Spleen (tissue), 11 donors: Measurements from ENCODE around the gene ZNF480. TPM values are rescaled to one million over a fixed set of nuclear protein-coding genes. Genes with fewer than 3 reads are reported as not detected.
A peak's percentile ranks its signal among the peaks of the same experiment; 100 is the strongest.
"Not testable (repeated sequence)": the region's sequence is repeated elsewhere in the genome, so short reads cannot be mapped to it uniquely, and the experiment has no call there.

Source experiments
- DNase-seq: peaks from one replicate; pipeline ENCODE4 v3.0.0-alpha.2; 2020
- H3K27ac ChIP-seq, 8 donors: fragments of 200-600 bp; sonication (generic) in 7 of 8; 1 replicate in 4 of 8; 2 replicates in 4 of 8; pipeline versions ENCODE4 v1.5.0 to v1.8.0; 2016 to 2021; ENCODE audit warnings: inconsistent platforms in 4 of 8, mild to moderate bottlenecking in 4 of 8, moderate library complexity in 1 of 8
- H3K27me3 ChIP-seq, 7 donors: fragments of 200-600 bp; sonication (generic) in 6 of 7; replicated peaks in 1 of 7; 1 replicate in 4 of 7; 2 replicates in 3 of 7; pipeline versions ENCODE4 v1.5.0 to v1.8.0; 2016 to 2021; ENCODE audit warnings: inconsistent platforms in 3 of 7, mild to moderate bottlenecking in 1 of 7
- H3K36me3 ChIP-seq, 6 donors: fragments of 200-600 bp; sonication (generic) in 5 of 6; 1 replicate in 4 of 6; 2 replicates in 2 of 6; pipeline versions ENCODE4 v1.5.0 to v1.8.0; 2016 to 2021; ENCODE audit warnings: inconsistent platforms in 2 of 6
- H3K4me1 ChIP-seq, 6 donors: fragments of 200-600 bp; sonication (generic) in 5 of 6; 1 replicate in 3 of 6; 2 replicates in 3 of 6; pipeline versions ENCODE4 v1.5.0 to v1.8.0; 2016 to 2021; ENCODE audit warnings: inconsistent platforms in 3 of 6
- H3K4me3 ChIP-seq, 8 donors: fragments of 200-600 bp; sonication (generic) in 7 of 8; 1 replicate in 4 of 8; 2 replicates in 4 of 8; pipeline versions ENCODE4 v1.5.0 to v1.8.0; 2016 to 2021; ENCODE audit warnings: inconsistent platforms in 4 of 8, mild to moderate bottlenecking in 4 of 8, moderate library complexity in 2 of 8
- H3K9me3 ChIP-seq, 8 donors: fragments of 200-600 bp; sonication (generic) in 7 of 8; 1 replicate in 4 of 8; 2 replicates in 4 of 8; pipeline versions ENCODE4 v1.5.0 to v1.8.0; 2016 to 2021; ENCODE audit warnings: inconsistent platforms in 4 of 8
- POLR2A ChIP-seq, 3 donors: fragments of 450-650 bp; IDR thresholded peaks; one replicate each; pipeline ENCODE4 v1.5.1; 2017; ENCODE audit warnings: antibody characterized with exemption in 3 of 3, mild to moderate bottlenecking in 1 of 3
- POLR2AphosphoS5 ChIP-seq, 3 donors: sonication (generic); formaldehyde crosslinking; IDR thresholded peaks; one replicate each; pipeline ENCODE4 v1.5.1; 2017; ENCODE audit warnings: antibody characterized with exemption in 3 of 3
- WGBS, 5 donors: extraction: QIAGEN DNeasy Blood & Tissue Kit in 3 of 5; methylation state at CpG; one replicate each; pipeline versions ENCODE4 v1.1.5 to v1.1.7; 2013 to 2018; 5-methylcytosine and 5-hydroxymethylcytosine counted together
- intact Hi-C: fragments of 100-400 bp; cut with DNase I; formaldehyde crosslinking; loops from one replicate; pipeline ENCODE4 v1.15.0; 2023; ENCODE audit warnings: low total_unique reads
- polyA plus RNA-seq, 3 donors: library from polyadenylated mRNA; stranded (reverse); fragments of 200-250 nt; gene quantifications; one replicate each; pipeline ENCODE4 v1.2.1, GENCODE V29; 2013
- total RNA-seq, 7 donors: library from RNA; depleted of rRNA in 3 of 7; stranded (reverse); fragments of >200 nt in 3 of 7; fragmentation: NEBNext Ultra II Directional in 4 of 7; extraction: Animal tissue kit (Norgen Biotek cat#: 25700) in 4 of 7; gene quantifications; one replicate each; pipeline versions ENCODE4 v1.1.0 to v1.2.1, GENCODE V29; 2016 to 2021
- TF ChIP-seq, protein P1 (sequence below), 11 experiments: fragments of 200-600 bp in 7 of 11; fragments of 450-650 bp in 4 of 11; sonication (generic) in 4 of 11; IDR thresholded peaks in 8 of 11; conservative IDR thresholded peaks in 3 of 11; 1 replicate in 7 of 11; 2 replicates in 4 of 11; pipeline versions ENCODE4 v1.4.0 to v1.8.0; 2016 to 2021; ENCODE audit warnings: antibody characterized with exemption in 11 of 11, inconsistent platforms in 4 of 11, mild to moderate bottlenecking in 1 of 11
- donor health status: healthy with polysubstance abuse.
- donor health status: DM: no; HTN: no; CAD: no; lungs with moderate emphysema.
- donor health status: DM: no; HTN: no; CAD: no.
- donor health status: Bipolar disorder and iron deficiency.
- donor health status: healthy.
- donor health status: DM: no; HTN: no; CAD: no.
- donor health status: DM: yes; HTN: yes; CAD: no.

Gene ZNF480
- total and polyA plus RNA-seq, 10 donors = 5.4 to 17.2 (median 10.7) TPM

GRCh38 chr19:52336117-52336790, 39.3 kb downstream of the ZNF480 start, which contains the start of gene ZNF610:
Gene ZNF610, plus strand, starts transcription at chr19:52336243. Its CDS starts 12,930 bp downstream, at chr19:52349173.
- Histone ChIP-seq H3K4me3 (peak within 1 kb of the TSS; percentile 52 to 85 (median 72)), H3K27me3 (no peaks in the 10 kb centered on the region), H3K36me3 (peaks cover 0 to 18% (median 0%) of the 10 kb centered on the region in 6 donors), H3K27ac (peak within 1 kb of the TSS; percentile 65 to 89 (median 82)), H3K4me1 (peaks cover 0 to 14% (median 10%) of the 10 kb centered on the region in 6 donors), H3K9me3 (peaks cover 6 to 92% (median 59%) of the 10 kb centered on the region in 8 donors)
- DNase-seq = peak; percentile 92
- intact Hi-C loops = no loop called here
- 0 to 2% (median 1%) methylated on average over 40 to 55 of the region's 55 CpGs for WGBS, 5 donors
- TF ChIP-seq POLR2AphosphoS5 (IDR thresholded peaks at IDR 0.05) (peak; percentile 88 to 92 (median 90)), POLR2A (IDR thresholded peaks at IDR 0.05) (peak in 1 of 3 donors; percentile 2)
- TF ChIP-seq, protein P1, sequence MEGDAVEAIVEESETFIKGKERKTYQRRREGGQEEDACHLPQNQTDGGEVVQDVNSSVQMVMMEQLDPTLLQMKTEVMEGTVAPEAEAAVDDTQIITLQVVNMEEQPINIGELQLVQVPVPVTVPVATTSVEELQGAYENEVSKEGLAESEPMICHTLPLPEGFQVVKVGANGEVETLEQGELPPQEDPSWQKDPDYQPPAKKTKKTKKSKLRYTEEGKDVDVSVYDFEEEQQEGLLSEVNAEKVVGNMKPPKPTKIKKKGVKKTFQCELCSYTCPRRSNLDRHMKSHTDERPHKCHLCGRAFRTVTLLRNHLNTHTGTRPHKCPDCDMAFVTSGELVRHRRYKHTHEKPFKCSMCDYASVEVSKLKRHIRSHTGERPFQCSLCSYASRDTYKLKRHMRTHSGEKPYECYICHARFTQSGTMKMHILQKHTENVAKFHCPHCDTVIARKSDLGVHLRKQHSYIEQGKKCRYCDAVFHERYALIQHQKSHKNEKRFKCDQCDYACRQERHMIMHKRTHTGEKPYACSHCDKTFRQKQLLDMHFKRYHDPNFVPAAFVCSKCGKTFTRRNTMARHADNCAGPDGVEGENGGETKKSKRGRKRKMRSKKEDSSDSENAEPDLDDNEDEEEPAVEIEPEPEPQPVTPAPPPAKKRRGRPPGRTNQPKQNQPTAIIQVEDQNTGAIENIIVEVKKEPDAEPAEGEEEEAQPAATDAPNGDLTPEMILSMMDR (IDR thresholded peaks at IDR 0.05 in 8 of 11, conservative IDR thresholded peaks at IDR 0.05 in 3 of 11) = no peak

DNA sequence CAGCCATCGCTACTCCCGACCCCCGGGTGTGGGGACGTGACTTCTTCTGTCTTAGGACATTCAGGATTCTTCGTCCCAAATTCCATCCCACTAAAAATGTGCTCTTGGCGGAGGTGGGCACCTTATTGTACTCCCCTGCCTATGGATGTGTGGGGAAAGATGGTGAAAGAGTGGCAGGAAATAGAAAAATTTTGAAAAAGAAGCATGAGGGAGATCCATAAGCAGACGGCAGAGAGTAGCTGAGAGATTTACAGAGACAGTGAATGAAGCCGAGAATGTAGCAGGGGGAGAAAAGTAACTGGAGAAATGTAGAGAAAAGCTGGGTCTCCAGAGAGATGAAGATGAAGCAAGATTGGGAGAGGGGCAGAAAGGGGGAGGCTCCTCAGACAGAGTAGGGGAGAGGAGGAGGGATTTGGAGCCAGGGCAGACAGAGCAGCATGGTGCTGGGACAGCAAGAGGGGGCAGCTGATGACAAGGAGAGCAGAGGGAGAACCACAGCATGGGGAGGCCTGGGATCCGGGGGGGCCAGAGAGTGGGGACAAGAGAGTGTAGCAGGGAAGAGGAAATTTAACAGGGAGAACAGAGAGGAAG, 39.9 kb downstream of the ZNF480 start:
- Histone ChIP-seq H3K36me3 (peaks cover 0 to 18% (median 0%) of the 10 kb centered on the region in 6 donors), H3K9me3 (peaks cover 0 to 92% (median 54%) of the 10 kb centered on the region in 8 donors), H3K27me3 (no peaks in the 10 kb centered on the region), H3K4me3 (peak overlapping the region; percentile 52 to 85 (median 72)), H3K4me1 (peaks cover 0 to 14% (median 10%) of the 10 kb centered on the region in 6 donors), H3K27ac (peak overlapping the region; percentile 65 to 89 (median 82))
- TF ChIP-seq, protein P1 (IDR thresholded peaks at IDR 0.05 in 8 of 11, conservative IDR thresholded peaks at IDR 0.05 in 3 of 11) = no peak
- no peak for TF ChIP-seq POLR2AphosphoS5 (IDR thresholded peaks at IDR 0.05)
- no peak for TF ChIP-seq POLR2A (IDR thresholded peaks at IDR 0.05)
- WGBS, 5 donors = 4 to 7% (median 5%) methylated on average over 9 of the region's 9 CpGs
- DNase-seq = no peak
- intact Hi-C loops = no loop called here

DNA sequence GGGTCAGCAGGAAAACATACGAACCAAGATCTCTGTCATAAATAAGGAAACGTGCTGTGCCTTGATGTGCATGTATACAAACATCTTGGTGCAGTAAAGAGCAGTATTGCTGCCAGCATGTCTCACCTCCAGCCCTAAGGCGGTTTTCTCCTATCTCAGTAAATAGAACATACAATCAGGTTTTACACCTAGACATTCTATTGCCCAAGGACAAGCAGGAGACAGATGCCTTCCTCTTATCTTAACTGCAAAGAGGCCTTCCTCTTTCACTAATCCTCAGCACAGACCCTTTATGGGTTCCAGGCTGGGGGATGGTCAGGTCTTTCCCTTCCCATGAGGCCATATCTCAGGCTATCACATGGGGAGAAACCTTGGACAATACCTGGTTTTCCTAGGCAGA, 42.1 kb downstream of the ZNF480 start:
- WGBS, 5 donors = 89 to 96% (median 94%) methylated on average over 3 of the region's 3 CpGs
- peaks cover 0 to 15% (median 10%) of the 10 kb centered on the region in 6 donors for H3K4me1 ChIP-seq
- H3K9me3 ChIP-seq = peaks cover 0 to 82% (median 36%) of the 10 kb centered on the region in 8 donors
- H3K27me3 ChIP-seq, DNase-seq, intact Hi-C loops, H3K4me3 ChIP-seq, H3K27ac ChIP-seq: not testable (repeated sequence)
- peaks cover 0 to 13% (median 0%) of the 10 kb centered on the region in 6 donors for H3K36me3 ChIP-seq

DNA sequence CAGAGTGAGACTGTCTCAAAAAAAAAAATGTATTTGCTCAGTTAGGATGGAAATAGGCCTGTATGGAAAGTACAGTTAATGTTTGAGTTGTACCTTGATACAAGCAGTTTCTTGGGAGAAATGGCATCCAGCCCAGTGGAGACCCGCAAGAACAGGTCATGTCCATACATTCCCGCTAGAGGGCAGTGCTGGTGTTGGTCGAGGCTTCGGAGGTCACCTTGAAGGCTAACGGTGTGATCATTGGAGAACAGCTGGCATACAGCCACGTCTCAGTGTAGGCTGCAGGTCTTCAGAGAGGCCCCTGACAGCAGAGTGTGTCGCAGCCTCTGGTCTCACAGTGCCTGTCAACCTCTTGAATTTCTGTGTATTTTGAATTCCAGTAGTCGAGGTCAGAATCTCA, 46.6 kb downstream of the ZNF480 start:
- Histone ChIP-seq H3K27ac (no peak overlapping the region), H3K4me3 (no peak overlapping the region), H3K27me3 (no peaks in the 10 kb centered on the region), H3K4me1 (peaks cover 0 to 5% (median 0%) of the 10 kb centered on the region in 6 donors), H3K36me3 (peaks cover 0 to 15% (median 4%) of the 10 kb centered on the region in 6 donors), H3K9me3 (peaks cover 0 to 95% (median 33%) of the 10 kb centered on the region in 8 donors)
- WGBS, 5 donors = 29 to 56% (median 37%) methylated on average over 8 of the region's 8 CpGs
- intact Hi-C loops = no loop called here
- no peak for DNase-seq
- peak in 2 of 3 donors; percentile 25 to 56 for TF ChIP-seq POLR2AphosphoS5 (IDR thresholded peaks at IDR 0.05)
- TF ChIP-seq, protein P1 (IDR thresholded peaks at IDR 0.05 in 8 of 11, conservative IDR thresholded peaks at IDR 0.05 in 3 of 11) = peak; percentile 27 to 74 (median 61)
- TF ChIP-seq POLR2A (IDR thresholded peaks at IDR 0.05) = no peak
